ENCODE measurements around the gene CMTM6.
"Not testable (repeated sequence)": the region's sequence is repeated elsewhere in the genome, so short reads cannot be mapped to it uniquely, and the experiment has no call there.

The CMTM6 gene

GRCh38 chr3:32488474-32489008, 14.1 kb downstream of the CMTM6 start:
- Mint-ChIP-seq H3K9me3 (ENCODE audit: low read depth) (no peaks in the 10 kb centered on the region), H3K4me3 (no peak overlapping the region), H3K27ac (no peak overlapping the region), H3K27me3 (no peaks in the 10 kb centered on the region), H3K4me1 (ENCODE audit: low read depth) (peaks cover 14% of the 10 kb centered on the region), H3K36me3 (peaks cover 8% of the 10 kb centered on the region)

- H3K27me3 Mint-ChIP-seq = no peaks in the 10 kb centered on the region
- H3K4me1 Mint-ChIP-seq (ENCODE audit: low read depth) = peaks cover 17% of the 10 kb centered on the region
- H3K36me3 Mint-ChIP-seq = peaks cover 10% of the 10 kb centered on the region
- H3K27ac Mint-ChIP-seq = no peak overlapping the region
- no peak overlapping the region for H3K4me3 Mint-ChIP-seq
- H3K9me3 Mint-ChIP-seq (ENCODE audit: low read depth) = no peaks in the 10 kb centered on the region
Observed at GRCh38 chr3:32487781-32488473, 14.7 kb downstream of the CMTM6 start.

- peaks cover 22% of the 10 kb centered on the region for H3K36me3 Mint-ChIP-seq
- H3K27me3 Mint-ChIP-seq = no peaks in the 10 kb centered on the region
- no peaks in the 10 kb centered on the region for H3K9me3 Mint-ChIP-seq (ENCODE audit: low read depth)
- H3K27ac Mint-ChIP-seq = no peak overlapping the region
- peaks cover 24% of the 10 kb centered on the region for H3K4me1 Mint-ChIP-seq (ENCODE audit: low read depth)
- H3K4me3 Mint-ChIP-seq = no peak overlapping the region
Observed at GRCh38 chr3:32484436-32484835, 18.2 kb downstream of the CMTM6 start.

GRCh38 chr3:32483772-32484171, 18.9 kb downstream of the CMTM6 start:
- Mint-ChIP-seq H3K9me3 (ENCODE audit: low read depth) (no peaks in the 10 kb centered on the region), H3K36me3 (peaks cover 24% of the 10 kb centered on the region), H3K4me1 (ENCODE audit: low read depth) (peaks cover 24% of the 10 kb centered on the region), H3K4me3 (no peak overlapping the region), H3K27me3 (no peaks in the 10 kb centered on the region), H3K27ac (no peak overlapping the region)

- Mint-ChIP-seq H3K4me1 (ENCODE audit: low read depth) (peaks cover 22% of the 10 kb centered on the region), H3K27ac (peak overlapping the region; percentile 31), H3K9me3 (ENCODE audit: low read depth) (no peaks in the 10 kb centered on the region), H3K4me3 (no peak overlapping the region), H3K27me3 (no peaks in the 10 kb centered on the region), H3K36me3 (peaks cover 27% of the 10 kb centered on the region)
Observed at GRCh38 chr3:32482693-32483092, 20.0 kb downstream of the CMTM6 start.

- Mint-ChIP-seq H3K4me1 (ENCODE audit: low read depth) (peaks cover 22% of the 10 kb centered on the region), H3K4me3 (no peak overlapping the region), H3K27ac (no peak overlapping the region), H3K27me3 (no peaks in the 10 kb centered on the region), H3K36me3 (peaks cover 29% of the 10 kb centered on the region), H3K9me3 (ENCODE audit: low read depth) (no peaks in the 10 kb centered on the region)
Observed at GRCh38 chr3:32481791-32482631, 20.6 kb downstream of the CMTM6 start.

GRCh38 chr3:32480604-32481003, 22.0 kb downstream of the CMTM6 start:
- H3K36me3 Mint-ChIP-seq = peaks cover 30% of the 10 kb centered on the region
- H3K27me3 Mint-ChIP-seq = no peaks in the 10 kb centered on the region
- no peaks in the 10 kb centered on the region for H3K9me3 Mint-ChIP-seq (ENCODE audit: low read depth)
- H3K4me1 Mint-ChIP-seq (ENCODE audit: low read depth) = peaks cover 24% of the 10 kb centered on the region
- no peak overlapping the region for H3K27ac Mint-ChIP-seq
- no peak overlapping the region for H3K4me3 Mint-ChIP-seq

GRCh38 chr3:32474201-32474600, 28.5 kb downstream of the CMTM6 start:
- H3K4me3 Mint-ChIP-seq = no peak overlapping the region
- H3K4me1 Mint-ChIP-seq (ENCODE audit: low read depth) = peaks cover 26% of the 10 kb centered on the region
- H3K9me3 Mint-ChIP-seq (ENCODE audit: low read depth) = no peaks in the 10 kb centered on the region
- no peak overlapping the region for H3K27ac Mint-ChIP-seq
- peaks cover 24% of the 10 kb centered on the region for H3K36me3 Mint-ChIP-seq
- no peaks in the 10 kb centered on the region for H3K27me3 Mint-ChIP-seq

- peaks cover 20% of the 10 kb centered on the region for H3K36me3 Mint-ChIP-seq
- H3K4me3 Mint-ChIP-seq; H3K9me3 Mint-ChIP-seq (ENCODE audit: low read depth); H3K27me3 Mint-ChIP-seq; H3K27ac Mint-ChIP-seq: not testable (repeated sequence)
- H3K4me1 Mint-ChIP-seq (ENCODE audit: low read depth) = peaks cover 32% of the 10 kb centered on the region
Observed at GRCh38 chr3:32472151-32472550, 30.5 kb downstream of the CMTM6 start.

- no peak overlapping the region for H3K4me3 Mint-ChIP-seq
Observed at GRCh38 chr3:32471246-32471645, 31.4 kb downstream of the CMTM6 start.

GRCh38 chr3:32470362-32470761, 32.3 kb downstream of the CMTM6 start:
- no peak overlapping the region for H3K4me3 Mint-ChIP-seq
- H3K36me3 Mint-ChIP-seq = peaks cover 12% of the 10 kb centered on the region
- peaks cover 38% of the 10 kb centered on the region for H3K4me1 Mint-ChIP-seq (ENCODE audit: low read depth)
- no peaks in the 10 kb centered on the region for H3K9me3 Mint-ChIP-seq (ENCODE audit: low read depth)
- H3K27me3 Mint-ChIP-seq = no peaks in the 10 kb centered on the region
- H3K27ac Mint-ChIP-seq = peak overlapping the region; percentile 22

More at GRCh38 chr3:32471246-32471645, 31.4 kb downstream of the CMTM6 start:
- Mint-ChIP-seq H3K9me3 (ENCODE audit: low read depth) (no peaks in the 10 kb centered on the region), H3K27ac (peak overlapping the region; percentile 28), H3K27me3 (no peaks in the 10 kb centered on the region), H3K36me3 (peaks cover 15% of the 10 kb centered on the region), H3K4me1 (ENCODE audit: low read depth) (peaks cover 35% of the 10 kb centered on the region)

GRCh38 chr3:32469151-32469874, 33.3 kb downstream of the CMTM6 start:
- Mint-ChIP-seq H3K4me1 (ENCODE audit: low read depth) (peaks cover 42% of the 10 kb centered on the region), H3K4me3 (no peak overlapping the region), H3K27me3 (no peaks in the 10 kb centered on the region), H3K27ac (peak overlapping the region; percentile 82), H3K9me3 (ENCODE audit: low read depth) (no peaks in the 10 kb centered on the region), H3K36me3 (peaks cover 10% of the 10 kb centered on the region)

- Mint-ChIP-seq H3K4me1 (ENCODE audit: low read depth) (peaks cover 38% of the 10 kb centered on the region), H3K4me3 (peak overlapping the region; percentile 53), H3K27me3 (no peaks in the 10 kb centered on the region), H3K36me3 (no peaks in the 10 kb centered on the region), H3K27ac (peak overlapping the region; percentile 51), H3K9me3 (ENCODE audit: low read depth) (no peaks in the 10 kb centered on the region)
Observed at GRCh38 chr3:32467333-32468070, 35.1 kb downstream of the CMTM6 start.

- H3K9me3 Mint-ChIP-seq (ENCODE audit: low read depth); H3K36me3 Mint-ChIP-seq; H3K27me3 Mint-ChIP-seq: not testable (repeated sequence)
- peak overlapping the region; percentile 30 for H3K4me3 Mint-ChIP-seq
- peaks cover 36% of the 10 kb centered on the region for H3K4me1 Mint-ChIP-seq (ENCODE audit: low read depth)
- H3K27ac Mint-ChIP-seq = peak overlapping the region; percentile 42
Observed at GRCh38 chr3:32466808-32467207, 35.8 kb downstream of the CMTM6 start.

All from activated naive CD8-positive, alpha-beta T cell (primary cell).